ENCODE measurements around the gene ZFYVE21. TPM values are rescaled to one million over a fixed set of nuclear protein-coding genes. Genes with fewer than 3 reads are reported as not detected.

Gene ZFYVE21
- total RNA-seq, 1 donor from 2014 or later, result 53.9 TPM

GRCh38 chr14:103755060-103755459 lies 39.5 kb downstream of the ZFYVE21 start:
- no peak for TF ChIP-seq CTCF (IDR thresholded peaks at IDR 0.05; ENCODE audit: insufficient read depth, low read length, poor library complexity, severe bottlenecking)
- no peak overlapping the region for H3K4me3 ChIP-seq (ENCODE audit: low read depth, low read length)
- no peaks in the 10 kb centered on the region for H3K27me3 ChIP-seq (ENCODE audit: control insufficient read depth, insufficient read depth, low read length)
- DNase-seq (ENCODE audit: low read depth), result no peak
- no peaks in the 10 kb centered on the region for H3K36me3 ChIP-seq (ENCODE audit: control insufficient read depth, insufficient read depth, low read length)

GRCh38 chr14:103758059-103758776 lies 42.6 kb downstream of the ZFYVE21 start:
- no peak overlapping the region for H3K4me3 ChIP-seq (ENCODE audit: low read depth, low read length)
- H3K36me3 ChIP-seq (ENCODE audit: control insufficient read depth, insufficient read depth, low read length), result no peaks in the 10 kb centered on the region
- no peak for TF ChIP-seq CTCF (IDR thresholded peaks at IDR 0.05; ENCODE audit: insufficient read depth, low read length, poor library complexity, severe bottlenecking)
- H3K27me3 ChIP-seq (ENCODE audit: control insufficient read depth, insufficient read depth, low read length), result no peaks in the 10 kb centered on the region
- DNase-seq (ENCODE audit: low read depth), result no peak

- no peak for TF ChIP-seq CTCF (IDR thresholded peaks at IDR 0.05; ENCODE audit: insufficient read depth, low read length, poor library complexity, severe bottlenecking)
- DNase-seq (ENCODE audit: low read depth), result no peak
Measured at GRCh38 chr14:103762036-103762435, 46.4 kb downstream of the ZFYVE21 start.

GRCh38 chr14:103762541-103762940 lies 46.9 kb downstream of the ZFYVE21 start:
- no peak for DNase-seq (ENCODE audit: low read depth)
- H3K36me3 ChIP-seq (ENCODE audit: control insufficient read depth, insufficient read depth, low read length), result no peaks in the 10 kb centered on the region
- TF ChIP-seq CTCF (IDR thresholded peaks at IDR 0.05; ENCODE audit: insufficient read depth, low read length, poor library complexity, severe bottlenecking), result no peak
- H3K4me3 ChIP-seq (ENCODE audit: low read depth, low read length), result no peak overlapping the region
- no peaks in the 10 kb centered on the region for H3K27me3 ChIP-seq (ENCODE audit: control insufficient read depth, insufficient read depth, low read length)

More at GRCh38 chr14:103762036-103762435, 46.4 kb downstream of the ZFYVE21 start:
- Histone ChIP-seq H3K36me3 (ENCODE audit: control insufficient read depth, insufficient read depth, low read length) (no peaks in the 10 kb centered on the region), H3K27me3 (ENCODE audit: control insufficient read depth, insufficient read depth, low read length) (no peaks in the 10 kb centered on the region), H3K4me3 (ENCODE audit: low read depth, low read length) (no peak overlapping the region)

GRCh38 chr14:103763730-103764488 lies 48.3 kb downstream of the ZFYVE21 start:
- H3K27me3 ChIP-seq (ENCODE audit: control insufficient read depth, insufficient read depth, low read length), result no peaks in the 10 kb centered on the region
- TF ChIP-seq CTCF (IDR thresholded peaks at IDR 0.05; ENCODE audit: insufficient read depth, low read length, poor library complexity, severe bottlenecking), result no peak
- no peak overlapping the region for H3K4me3 ChIP-seq (ENCODE audit: low read depth, low read length)
- H3K36me3 ChIP-seq (ENCODE audit: control insufficient read depth, insufficient read depth, low read length), result no peaks in the 10 kb centered on the region
- DNase-seq (ENCODE audit: low read depth), result no peak
